GM21447 (cell line): Measurements from ENCODE around the gene BTN3A1.
"Not testable (repeated sequence)": the region's sequence is repeated elsewhere in the genome, so short reads cannot be mapped to it uniquely, and the experiment has no call there.

ENCODE experiments used
- ATAC-seq: cut with Tn5 transposase; IDR thresholded peaks from one replicate; pipeline ENCODE4 v1.9.1; 2021; ENCODE audit not compliant: unreplicated experiment

Gene BTN3A1

DNA sequence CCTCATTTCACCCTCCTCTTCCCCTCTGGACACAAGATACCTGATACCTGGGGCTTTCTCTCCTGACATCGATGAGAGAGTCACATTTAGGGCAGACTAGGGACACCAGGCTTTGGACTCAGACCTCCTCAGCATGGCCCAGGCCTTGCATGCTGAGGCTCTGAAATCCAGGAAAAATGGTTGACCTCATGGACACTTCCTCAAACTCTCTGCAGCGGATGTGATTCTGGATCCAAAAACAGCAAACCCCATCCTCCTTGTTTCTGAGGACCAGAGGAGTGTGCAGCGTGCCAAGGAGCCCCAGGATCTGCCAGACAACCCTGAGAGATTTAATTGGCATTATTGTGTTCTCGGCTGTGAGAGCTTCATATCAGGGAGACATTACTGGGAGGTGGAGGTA is 10.9 kb downstream of the BTN3A1 start:
- ATAC-seq: no peak

DNA sequence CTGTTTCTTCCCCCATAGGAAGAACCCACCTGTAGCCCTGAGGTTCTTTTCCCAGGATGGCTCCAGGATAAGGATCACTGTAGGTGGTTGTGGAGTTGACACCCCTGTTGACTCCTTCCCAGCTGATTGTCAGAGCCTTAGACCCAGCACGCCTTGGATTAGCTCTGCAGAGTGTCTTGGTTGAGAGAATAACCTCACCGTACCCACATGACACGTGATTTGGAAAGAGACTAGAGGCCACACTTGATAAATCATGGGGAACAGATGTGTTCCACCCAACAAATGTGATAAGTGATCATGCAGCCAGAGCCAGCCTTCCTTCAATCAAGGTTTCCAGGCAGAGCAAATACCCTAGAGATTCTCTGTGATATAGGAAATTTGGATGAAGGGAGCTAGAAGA is 12.2 kb downstream of the BTN3A1 start:
- no peak for ATAC-seq

DNA sequence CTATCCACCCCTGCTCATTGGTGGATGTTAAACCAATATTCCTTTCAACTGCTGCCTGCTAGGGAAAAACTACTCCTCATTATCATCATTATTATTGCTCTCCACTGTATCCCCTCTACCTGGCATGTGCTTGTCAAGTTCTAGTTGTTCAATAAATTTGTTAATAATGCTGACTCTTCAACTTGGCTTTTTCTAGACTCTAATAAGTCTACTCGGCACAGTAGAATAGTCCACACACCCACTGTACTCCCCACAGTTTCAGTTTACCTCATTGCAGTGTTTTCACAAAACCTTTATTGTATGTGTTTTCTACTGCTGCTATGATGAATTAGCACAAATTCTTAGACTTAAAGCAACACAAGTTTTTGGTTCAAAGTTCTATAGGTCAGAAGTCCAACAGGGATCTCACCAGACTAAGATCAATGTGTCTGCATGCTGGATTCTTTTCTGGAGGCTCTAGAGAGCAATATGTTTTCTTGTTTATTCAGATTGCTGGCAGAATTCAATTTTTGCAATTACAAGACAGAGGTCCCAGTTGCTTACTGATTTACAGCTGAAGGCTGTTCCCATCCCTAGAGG is 13.1 kb downstream of the BTN3A1 start:
- no peak for ATAC-seq

DNA sequence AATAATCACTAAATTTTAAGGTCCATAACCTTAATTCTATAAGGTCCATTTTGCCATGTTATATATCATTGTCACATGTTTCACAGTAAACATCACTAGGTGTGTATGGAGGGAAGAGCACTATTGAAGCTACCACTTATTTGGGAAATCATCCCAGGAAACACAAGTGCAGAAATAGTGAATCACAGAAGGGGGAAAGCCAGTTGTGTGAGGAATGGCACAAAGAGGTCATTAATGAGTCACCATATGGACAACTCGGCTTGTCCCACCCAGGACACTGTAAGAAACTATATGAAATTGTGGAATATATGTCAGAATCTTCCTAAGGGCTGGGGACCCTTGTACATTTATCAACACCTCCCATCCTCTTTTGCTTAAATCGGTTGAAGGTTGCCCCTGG is 13.7 kb downstream of the BTN3A1 start:
- ATAC-seq: no peak

DNA sequence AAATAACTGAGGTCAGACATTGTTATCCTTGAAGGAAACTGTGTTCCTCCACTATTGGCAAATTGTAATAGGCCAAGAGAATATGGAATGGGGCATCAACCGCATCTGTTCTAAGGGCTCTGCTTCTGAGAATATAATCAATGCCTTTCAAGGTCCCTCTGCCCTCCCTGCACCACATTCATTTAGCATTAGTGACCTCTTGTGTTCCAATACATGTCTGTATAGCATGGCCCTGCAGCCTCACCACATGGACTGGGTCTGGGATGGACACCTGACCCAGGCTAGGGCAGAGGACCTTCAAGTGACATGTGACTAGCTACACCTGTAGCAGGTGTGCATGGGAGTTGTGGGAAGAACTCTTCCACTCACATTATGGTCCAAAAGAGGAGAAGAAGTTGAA is 14.2 kb downstream of the BTN3A1 start:
- ATAC-seq: no peak

DNA sequence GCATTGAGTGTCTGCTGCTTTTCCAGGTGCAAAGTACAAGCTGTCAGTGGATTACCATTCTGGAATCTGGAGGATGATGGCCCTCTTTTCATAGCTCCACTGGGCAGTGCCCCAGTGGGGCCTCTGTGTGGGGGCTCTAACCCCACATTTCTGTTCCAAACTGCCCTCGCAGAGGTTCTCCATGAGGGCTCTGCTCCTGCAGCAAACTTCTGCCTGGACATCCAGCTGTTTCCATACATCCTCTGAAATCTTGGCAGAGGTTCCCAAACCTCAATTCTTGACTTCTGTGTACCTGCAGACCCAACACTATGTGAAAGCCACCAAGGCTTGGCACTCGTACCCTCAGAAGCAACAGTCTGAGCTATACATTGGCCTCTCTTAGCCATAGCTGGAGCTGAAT is 16.0 kb downstream of the BTN3A1 start:
- ATAC-seq: not testable (repeated sequence)

DNA sequence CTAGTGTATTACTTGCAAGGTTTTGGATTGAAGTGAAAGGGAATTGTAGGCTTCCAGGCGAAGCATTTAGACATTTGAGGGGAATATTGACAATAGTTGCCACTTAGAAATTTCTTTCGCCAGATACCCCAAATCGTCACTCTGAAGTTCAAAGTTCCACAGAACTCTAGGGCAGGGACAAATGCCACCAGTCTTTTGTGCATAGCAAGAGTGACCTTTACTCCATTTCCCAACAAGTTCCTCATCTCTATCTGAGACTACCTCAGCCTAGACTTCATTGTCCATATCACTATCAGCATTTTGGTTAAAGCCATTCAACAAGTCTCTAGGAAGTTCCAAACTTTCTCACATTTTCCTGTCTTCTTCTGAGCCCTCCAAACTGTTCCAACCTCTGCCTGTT is 16.7 kb downstream of the BTN3A1 start:
- not testable (repeated sequence) for ATAC-seq

DNA sequence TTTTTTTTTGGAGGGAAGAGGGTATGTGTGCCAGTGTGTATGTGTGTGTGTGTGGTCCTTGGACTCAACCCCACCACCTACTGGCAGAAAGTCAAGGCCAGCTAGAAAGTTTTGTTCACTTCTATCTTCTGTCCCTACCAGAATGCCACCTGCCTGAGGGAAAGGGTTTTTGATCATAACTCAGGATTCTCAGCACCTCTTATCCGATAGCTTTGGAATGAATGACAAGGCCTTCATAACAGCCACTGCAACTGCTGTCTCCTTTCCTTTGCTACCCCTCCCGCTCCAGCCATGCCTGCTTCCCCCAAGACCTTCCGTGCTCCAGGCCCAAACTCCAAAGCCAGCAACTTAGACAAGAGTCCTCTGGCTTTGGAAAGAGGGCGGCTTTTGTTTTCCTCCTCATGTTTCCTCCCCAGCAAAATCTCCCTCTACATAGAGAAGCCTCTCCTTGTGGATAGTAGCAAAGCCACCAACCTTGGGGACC is 18.7 kb downstream of the BTN3A1 start:
- ATAC-seq: no peak

DNA sequence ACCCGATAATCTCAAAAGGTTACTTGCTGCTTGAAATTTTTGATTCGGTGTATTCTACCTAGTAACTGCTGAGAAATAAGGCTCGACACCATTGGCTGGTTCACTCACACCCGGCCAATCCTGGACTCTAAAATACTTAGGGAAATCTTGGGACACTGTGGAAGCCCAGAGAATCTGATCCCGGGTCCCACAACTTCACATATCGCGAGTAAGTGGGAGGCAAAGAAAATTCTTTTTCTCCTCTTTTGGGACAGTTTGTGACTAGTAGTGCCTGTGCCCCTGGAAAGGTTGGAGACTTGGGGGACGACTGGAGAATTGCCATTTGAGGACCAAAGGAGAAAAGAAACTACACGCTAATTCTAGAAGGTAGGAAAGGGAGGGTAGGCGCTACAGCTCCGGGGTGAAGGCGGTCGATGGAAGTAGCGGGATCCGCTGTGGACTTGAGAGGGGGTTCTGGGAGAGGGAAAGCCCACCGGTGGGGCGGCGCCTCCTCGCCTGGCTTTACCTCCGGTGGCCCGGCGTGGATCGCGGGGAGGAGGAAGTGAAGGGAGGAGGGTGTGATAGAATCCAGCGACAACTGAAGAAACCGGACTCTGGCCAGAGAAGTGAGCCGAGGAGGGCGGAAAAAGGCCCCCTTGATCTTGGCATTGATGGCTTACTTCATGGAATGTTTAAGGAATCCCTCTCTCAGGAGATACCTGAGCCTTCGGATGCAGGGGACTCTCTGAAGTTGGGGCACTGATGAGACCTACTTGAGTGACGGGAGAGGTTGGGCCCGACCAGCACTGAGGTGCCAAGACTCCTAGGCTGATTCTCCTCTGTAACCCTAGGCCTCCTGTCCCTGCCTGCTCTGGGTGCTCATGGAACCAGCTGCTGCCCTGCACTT is 19.4 kb downstream of the BTN3A1 start:
- peak; percentile 92 for ATAC-seq

DNA sequence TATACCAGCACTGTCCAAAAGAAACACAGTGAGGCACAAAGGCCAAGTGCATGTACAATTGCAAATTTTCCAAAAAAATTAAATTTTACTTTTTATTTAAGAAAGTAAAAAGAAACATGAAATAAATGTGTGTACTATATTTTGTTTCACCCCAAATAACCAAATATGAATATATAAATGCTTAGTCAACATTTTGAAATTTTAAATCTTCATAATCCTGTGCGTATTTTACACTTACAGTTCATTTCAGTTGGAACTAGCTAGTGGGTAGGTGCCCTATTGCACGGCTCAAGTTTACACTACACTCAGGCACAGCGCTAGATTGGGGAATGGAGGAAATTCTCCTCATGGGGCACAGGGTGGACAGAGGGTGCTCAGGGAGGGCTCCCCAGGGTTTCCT is 20.3 kb downstream of the BTN3A1 start:
- no peak for ATAC-seq

DNA sequence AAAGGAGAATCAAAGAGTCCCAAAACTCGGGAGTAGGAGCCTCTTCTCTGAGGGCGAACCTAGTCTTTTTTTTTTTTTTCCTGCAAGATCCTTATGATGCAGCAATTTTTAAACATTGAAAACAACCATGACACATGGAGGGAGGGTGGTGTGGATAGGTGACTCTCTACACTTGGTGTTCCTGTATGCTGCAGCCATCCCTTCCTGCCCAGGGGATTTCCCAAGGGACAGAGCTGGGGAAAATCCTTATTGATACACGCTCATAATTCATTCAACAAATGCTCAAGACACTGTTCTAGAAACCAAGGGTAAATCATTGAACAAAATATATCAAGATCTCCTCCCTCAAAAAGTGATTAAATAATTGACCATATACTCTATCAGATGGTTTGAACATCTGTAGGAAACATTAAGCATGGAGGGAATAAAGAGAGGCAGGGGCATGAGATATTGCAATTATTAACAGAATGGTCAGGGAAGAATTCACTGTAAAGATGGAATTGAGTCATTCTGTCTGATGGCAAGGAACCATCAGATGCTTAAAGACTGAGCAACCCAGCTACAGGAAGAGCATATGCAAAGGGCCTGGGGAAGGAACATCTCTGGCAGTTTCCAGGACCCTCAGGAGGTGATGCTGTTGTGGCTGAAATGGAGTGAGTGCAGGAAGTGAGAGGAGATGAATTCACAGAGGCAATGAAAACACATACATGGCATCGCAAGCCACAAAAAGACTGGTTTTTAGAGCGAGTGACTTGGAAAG is 24.8 kb downstream of the BTN3A1 start:
- no peak for ATAC-seq

DNA sequence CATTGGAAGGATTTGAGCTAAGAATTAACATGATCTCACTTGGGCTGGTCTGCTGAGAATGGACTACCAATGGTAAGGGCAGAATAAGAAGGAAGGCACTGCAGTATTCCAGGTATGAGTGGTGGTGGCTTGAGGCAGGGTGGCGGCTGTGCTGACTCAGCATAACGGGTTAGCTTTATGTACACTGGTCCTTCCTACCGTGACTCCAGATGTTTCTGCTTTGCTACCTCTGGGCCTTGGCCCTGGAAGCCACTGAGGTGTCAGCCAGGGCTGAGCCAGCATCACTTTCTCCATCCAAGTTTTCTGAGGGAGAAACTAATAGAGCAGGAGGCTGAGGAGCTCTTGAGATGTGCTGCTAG is 25.4 kb downstream of the BTN3A1 start:
- no peak for ATAC-seq

DNA sequence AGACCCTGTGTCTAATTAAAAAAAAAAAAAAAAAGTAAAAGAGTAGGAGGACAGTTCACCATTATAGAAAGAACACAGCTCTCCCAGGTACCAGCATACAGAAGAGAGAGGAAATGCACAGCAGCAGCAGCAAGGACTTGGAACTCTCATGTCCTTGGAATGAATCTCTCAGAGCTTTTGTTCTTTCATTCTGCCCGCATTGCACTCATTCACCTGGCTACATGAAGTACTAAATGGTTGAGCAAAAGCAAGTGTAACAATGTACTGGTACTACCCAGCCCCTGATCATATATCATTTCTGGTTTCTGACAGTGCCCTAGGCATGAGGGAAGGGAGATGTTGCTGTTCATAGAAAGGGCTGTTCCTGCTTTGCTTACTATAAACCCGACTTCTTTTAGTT is 26.1 kb downstream of the BTN3A1 start:
- no peak for ATAC-seq

DNA sequence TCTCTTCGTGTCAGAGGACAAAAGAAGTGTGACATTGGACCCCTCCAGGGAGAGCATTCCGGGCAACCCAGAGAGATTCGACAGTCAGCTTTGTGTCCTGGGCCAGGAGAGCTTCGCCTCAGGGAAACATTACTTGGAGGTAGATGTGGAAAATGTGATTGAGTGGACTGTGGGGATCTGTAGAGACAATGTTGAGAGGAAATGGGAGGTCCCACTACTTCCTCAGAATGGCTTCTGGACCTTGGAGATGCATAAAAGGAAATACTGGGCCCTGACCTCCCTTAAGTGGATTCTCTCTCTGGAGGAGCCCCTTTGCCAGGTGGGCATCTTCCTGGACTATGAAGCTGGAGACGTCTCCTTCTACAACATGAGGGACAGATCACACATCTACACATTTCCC is 28.7 kb downstream of the BTN3A1 start:
- no peak for ATAC-seq

DNA sequence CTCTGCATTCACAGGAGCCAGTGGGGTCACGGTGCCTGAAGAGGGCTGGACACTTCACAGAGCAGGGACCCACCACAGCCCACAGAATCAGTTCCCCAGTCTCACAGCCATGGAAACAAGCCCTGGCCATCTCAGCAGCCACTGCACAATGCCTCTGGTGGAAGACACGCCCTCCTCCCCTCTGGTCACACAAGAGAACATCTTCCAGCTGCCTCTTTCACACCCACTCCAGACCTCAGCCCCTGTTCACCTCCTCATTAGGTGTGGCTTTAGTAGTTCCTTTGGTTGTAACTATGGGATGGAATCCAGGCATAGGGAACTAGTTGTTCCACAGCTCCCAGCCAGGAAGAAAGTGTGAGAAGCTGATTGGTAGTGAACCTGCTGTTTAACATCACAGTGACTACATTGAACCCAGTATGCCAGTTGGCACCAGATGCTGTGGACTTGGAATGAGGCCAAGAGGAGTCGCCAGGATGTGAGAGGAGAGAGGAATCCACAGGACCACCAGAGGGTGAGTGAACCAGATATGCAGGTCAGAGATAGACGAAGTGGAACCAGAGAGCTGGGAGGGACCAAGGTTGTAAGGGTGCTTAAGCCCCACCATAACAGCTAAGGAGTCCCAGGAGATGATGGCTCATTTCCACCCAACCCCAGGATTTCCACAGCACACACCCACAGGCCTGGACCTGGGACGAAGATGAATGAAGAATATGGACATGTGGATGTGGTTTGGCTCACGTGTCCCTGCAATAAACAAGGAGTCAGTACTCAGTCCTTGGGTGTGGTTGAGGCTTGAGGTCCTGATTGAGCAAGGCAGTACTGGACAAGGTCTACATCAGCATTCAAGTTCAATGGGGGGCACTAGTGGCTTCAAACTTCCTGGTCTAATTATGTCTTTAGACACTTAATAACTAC is 29.4 kb downstream of the BTN3A1 start:
- no peak for ATAC-seq

DNA sequence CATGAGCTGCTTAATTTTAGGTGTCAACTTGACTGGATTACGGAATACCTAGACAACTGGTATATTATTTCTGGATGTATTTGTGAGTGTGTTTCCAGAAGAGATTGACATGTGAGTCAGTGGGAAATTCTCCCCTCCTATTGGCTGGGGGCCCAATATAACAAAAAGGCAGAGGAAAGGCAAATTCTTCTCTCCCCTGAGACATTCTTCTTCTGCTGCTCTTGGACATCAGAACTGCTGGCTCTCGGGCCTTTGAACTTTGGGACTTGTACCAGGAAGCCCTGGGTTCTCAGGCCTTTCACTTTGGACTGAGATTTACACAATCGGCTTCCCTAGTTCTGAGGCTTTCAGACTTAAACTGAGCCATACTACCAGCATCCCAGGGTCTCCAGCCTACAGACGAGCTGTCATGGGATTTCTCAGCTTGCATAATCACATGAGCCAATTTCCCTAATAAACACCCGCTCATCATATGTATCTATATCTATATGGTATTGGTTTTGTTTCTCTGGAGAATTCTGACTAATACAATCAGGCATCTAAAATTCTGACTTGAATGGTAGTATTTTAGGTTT is 30.6 kb downstream of the BTN3A1 start:
- ATAC-seq: no peak

DNA sequence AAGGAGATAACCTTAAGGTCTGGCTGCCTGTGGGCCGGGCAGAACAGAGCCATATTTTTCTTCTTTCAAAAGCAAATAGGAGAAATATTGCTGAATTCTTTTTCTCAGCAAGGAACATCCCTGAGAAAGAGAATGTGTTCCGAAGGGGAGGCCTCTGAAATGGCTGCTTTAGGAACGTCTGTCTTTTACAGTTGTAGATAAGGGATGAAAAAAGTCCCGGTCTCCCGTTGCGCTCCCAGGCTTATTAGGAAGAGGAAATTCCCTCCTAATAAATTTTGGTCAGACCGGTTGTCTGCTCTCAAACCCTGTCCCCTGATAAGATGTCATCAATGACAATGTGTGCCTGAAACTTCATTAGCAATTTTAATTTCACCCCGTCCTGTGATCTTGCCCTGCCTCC is 31.6 kb downstream of the BTN3A1 start:
- not testable (repeated sequence) for ATAC-seq

DNA sequence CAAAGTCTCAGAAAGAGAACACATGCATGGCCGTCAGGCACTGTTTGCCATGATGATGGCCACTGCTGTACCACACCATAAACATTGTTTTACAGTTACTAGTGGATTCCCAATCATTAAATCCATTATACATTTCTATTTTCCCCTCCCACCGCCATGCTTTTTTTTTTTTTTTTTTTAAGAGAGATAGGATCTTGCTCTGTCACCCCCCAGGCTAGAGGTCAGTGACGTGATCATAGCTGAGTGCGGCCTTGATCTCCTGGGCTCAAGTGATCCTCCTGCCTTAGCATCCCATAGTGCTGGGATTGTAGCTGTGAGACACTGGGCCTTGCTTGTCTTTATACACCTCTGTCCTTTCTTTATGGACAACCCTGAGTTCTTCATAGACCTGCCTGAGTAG is 33.9 kb downstream of the BTN3A1 start:
- ATAC-seq: no peak

DNA sequence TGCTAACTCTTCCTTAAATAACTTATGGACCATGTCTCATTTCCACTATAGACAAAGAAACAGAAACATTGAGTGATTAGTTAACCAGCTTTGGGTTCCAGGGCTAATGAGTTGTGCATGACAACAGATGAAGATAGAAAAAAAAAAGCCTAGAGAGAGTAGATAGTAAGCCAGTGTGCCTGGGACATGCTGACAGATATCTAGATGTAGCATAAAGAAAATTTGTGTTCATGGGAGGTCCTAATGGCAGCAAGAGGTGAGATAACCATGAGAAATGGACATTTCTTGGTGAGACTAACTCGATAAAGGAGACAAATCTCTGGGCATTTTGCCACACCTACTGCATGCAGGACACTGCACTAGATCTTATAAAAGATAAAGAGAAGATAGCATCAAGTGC is 35.5 kb downstream of the BTN3A1 start:
- no peak for ATAC-seq

DNA sequence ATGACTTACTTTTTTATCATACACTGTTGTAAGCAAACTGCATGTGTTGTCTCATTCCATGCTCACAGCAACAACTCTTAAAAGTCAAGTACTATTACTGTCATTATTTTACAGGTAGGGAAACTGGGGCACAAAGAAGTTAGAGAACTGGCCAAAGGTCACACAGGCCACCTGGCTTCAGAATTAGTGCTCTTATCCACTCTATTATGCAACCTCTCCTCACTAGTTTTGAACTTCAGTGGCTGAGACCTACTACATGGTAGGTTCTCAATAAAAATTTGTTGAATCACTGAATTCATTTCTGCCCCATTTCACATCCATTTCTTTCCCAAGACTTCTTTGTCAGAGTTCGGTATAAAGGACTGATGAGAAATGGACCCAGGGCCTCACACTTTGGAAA is 35.9 kb downstream of the BTN3A1 start:
- no peak for ATAC-seq
